Measurements from ENCODE around the gene ARHGEF33.

Gene ARHGEF33

DNA sequence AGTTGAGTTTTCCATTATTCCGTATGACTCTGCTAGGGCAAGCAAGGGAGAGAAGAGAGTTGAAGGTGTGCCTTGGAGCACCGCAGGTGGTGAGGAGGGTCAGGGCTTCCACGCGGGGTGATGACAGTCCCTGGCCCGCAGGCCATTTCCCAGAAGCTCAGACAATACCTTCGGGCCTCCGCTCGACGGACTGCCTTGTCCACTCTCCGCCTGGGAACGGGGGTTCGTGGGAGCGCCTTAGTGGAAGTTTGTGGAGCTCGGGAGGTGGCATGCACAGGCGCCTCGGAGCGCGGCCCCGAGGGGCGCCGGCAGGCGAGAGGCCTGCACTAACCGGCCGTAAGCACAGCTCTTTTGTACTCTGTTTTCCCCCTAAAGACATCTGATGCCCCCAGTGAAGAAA is 69.8 kb downstream of the ARHGEF33 start:
- TF ChIP-seq, protein P1, sequence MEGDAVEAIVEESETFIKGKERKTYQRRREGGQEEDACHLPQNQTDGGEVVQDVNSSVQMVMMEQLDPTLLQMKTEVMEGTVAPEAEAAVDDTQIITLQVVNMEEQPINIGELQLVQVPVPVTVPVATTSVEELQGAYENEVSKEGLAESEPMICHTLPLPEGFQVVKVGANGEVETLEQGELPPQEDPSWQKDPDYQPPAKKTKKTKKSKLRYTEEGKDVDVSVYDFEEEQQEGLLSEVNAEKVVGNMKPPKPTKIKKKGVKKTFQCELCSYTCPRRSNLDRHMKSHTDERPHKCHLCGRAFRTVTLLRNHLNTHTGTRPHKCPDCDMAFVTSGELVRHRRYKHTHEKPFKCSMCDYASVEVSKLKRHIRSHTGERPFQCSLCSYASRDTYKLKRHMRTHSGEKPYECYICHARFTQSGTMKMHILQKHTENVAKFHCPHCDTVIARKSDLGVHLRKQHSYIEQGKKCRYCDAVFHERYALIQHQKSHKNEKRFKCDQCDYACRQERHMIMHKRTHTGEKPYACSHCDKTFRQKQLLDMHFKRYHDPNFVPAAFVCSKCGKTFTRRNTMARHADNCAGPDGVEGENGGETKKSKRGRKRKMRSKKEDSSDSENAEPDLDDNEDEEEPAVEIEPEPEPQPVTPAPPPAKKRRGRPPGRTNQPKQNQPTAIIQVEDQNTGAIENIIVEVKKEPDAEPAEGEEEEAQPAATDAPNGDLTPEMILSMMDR (IDR thresholded peaks at IDR 0.05; ENCODE audit: low read depth, low read length) = no peak

DNA sequence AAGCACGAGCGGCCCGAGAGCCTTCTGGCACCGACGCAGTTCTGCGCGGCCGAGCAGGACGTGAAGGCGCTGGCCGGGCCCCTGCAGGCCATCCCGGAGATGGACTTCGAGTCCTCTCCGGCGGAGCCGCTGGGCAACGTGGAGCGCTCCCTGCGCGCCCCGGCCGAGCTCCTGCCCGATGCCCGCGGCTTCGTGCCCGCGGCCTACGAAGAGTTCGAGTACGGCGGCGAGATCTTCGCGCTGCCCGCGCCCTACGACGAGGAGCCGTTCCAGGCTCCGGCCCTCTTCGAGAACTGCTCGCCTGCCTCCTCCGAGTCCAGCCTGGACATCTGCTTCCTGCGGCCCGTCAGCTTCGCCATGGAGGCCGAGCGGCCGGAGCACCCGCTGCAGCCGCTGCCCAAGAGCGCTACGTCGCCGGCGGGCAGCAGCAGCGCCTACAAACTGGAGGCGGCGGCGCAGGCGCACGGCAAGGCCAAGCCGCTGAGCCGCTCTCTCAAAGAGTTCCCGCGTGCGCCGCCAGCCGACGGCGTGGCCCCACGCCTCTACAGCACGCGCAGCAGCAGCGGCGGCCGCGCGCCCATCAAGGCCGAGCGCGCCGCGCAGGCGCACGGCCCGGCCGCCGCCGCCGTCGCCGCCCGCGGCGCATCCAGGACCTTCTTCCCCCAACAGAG is 70.4 kb downstream of the ARHGEF33 start:
- peak overlapping the region; percentile 45 for H3K4me3 ChIP-seq (ENCODE audit: low read depth, low read length)
- TF ChIP-seq, protein P1 (IDR thresholded peaks at IDR 0.05; ENCODE audit: low read depth, low read length) = no peak

More for the DNA sequence above, 69.8 kb downstream of the ARHGEF33 start:
- no peak overlapping the region for H3K4me3 ChIP-seq (ENCODE audit: low read depth, low read length)

DNA sequence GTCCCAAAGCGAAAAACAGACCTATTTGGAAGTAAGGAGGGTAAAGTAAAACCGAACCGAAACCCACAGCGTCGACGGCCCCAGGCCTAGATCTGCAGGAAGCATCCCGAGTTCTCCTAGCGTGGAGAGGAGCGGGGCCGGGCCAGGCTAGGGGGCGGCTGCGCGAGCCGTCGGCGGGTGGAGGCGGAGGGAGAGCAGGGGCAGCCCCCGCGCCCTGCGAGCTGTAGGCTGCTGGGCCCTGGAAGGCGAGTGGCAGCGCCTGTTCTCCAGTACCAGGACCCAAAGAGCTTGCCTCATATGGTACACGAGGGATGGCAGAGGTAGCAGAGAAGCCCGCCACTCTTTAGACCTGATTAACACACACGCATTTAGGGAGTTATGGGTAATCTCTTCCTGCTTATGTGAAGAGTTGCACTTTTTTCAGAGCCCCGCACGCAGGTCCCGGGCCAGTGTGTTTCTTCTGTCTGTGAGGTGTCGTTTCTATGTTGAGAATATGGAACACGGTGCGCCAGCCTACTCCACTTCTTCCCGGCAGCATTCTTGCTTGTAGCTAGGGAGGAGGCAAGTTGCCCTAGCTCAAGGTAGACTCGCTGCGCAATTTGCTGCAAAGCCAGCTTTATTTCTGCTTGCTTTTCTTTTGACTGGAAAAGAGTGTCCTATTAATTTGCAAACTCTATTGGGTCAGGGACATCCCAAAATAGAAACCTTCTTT is 71.1 kb downstream of the ARHGEF33 start:
- TF ChIP-seq, protein P1 (IDR thresholded peaks at IDR 0.05; ENCODE audit: low read depth, low read length) = no peak
- peak overlapping the region; percentile 35 for H3K4me3 ChIP-seq (ENCODE audit: low read depth, low read length)

DNA sequence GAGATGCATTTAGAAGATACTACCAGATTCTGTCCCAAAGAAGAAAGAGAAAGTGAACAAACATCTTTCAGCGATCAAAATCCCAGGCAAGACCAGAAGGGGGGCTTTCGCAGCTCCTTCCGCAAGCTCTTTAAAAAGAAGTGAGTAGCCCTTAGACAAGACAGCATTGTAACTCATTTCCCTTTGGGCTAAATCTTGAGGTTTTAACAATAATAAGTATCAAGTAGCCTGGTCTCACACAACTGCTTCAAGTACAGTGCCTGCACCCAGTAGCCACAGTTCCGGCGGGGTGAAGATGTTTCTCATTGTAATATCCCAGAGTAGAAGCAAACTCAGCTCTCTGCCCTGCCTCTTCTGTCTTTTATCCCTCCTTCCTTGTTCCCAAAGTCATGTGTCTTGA is 76.3 kb downstream of the ARHGEF33 start:
- TF ChIP-seq, protein P1 (IDR thresholded peaks at IDR 0.05; ENCODE audit: low read depth, low read length) = no peak
- no peak overlapping the region for H3K4me3 ChIP-seq (ENCODE audit: low read depth, low read length)

DNA sequence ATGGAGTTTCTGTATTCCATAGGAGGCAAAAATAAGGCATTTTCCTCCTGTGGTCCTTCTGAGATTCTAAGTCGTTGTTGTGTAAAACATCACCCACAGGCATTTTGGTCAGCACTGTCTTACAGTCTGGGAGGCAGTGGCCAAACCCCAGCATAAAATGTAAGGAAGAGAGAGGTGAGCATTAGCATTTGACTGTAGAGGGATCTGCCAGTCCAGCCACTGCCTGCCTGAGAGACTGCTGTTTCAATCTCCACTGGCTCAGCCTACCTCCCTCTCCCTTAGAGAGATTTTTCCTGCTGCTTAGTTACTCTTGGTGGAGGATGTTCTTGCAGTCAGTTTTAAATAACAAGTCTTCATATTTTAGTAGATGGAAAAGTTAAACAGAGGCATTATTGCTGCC is 77.0 kb downstream of the ARHGEF33 start:
- TF ChIP-seq, protein P1 (IDR thresholded peaks at IDR 0.05; ENCODE audit: low read depth, low read length) = no peak
- no peak overlapping the region for H3K4me3 ChIP-seq (ENCODE audit: low read depth, low read length)

DNA sequence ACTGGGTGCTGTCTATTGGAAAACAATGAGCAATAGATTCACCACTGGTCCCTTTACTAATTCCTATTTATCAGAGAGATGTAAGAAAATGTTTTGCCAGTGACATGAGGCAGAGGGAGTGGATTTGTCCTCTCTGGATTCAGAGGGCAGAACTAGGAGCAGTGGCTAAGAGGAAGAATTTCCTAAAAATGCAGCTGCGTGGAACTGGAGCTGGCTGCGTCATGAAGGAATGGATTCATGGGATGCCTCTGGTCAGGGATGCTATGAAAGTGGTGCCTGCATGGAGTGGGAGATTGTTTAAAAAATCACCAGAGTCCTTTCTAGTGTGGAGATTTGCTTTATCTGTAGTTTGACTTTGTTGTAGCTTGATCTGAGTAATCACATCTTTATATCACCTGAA is 78.3 kb downstream of the ARHGEF33 start:
- TF ChIP-seq, protein P1 (IDR thresholded peaks at IDR 0.05; ENCODE audit: low read depth, low read length) = no peak
- H3K4me3 ChIP-seq (ENCODE audit: low read depth, low read length) = no peak overlapping the region

DNA sequence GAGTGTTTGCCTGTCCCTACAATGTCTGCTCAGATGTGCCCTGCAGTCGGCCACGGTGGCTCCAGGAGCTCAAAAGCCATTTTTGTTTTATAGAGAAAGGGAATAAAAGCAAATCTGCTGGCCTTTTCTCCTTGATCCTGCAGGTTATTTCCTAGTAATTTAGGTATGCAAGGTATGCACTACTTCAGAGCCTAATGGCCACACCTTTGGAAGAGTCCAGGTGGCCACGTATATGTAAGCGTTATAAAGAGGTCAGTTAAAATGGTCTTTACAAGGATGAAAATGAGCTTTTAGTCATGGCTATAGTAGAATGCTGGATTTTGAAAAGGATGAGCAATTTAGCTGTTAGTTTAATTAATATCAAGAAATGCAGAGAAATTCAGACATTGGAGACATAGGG is 81.7 kb downstream of the ARHGEF33 start:
- TF ChIP-seq, protein P1 (IDR thresholded peaks at IDR 0.05; ENCODE audit: low read depth, low read length) = no peak

More for the DNA sequence above, 81.7 kb downstream of the ARHGEF33 start:
- H3K4me3 ChIP-seq (ENCODE audit: low read depth, low read length) = no peak overlapping the region
